CD4-positive, alpha-beta T cell treated with Interleukin-4 for 1 hour (primary cell): ENCODE measurements around the gene OR4A15.

Source experiments
- DNase-seq, 2 donors: peaks; one replicate each; pipeline ENCODE4 v3.0.0-alpha.2; 2020 to 2022

The OR4A15 gene

DNA sequence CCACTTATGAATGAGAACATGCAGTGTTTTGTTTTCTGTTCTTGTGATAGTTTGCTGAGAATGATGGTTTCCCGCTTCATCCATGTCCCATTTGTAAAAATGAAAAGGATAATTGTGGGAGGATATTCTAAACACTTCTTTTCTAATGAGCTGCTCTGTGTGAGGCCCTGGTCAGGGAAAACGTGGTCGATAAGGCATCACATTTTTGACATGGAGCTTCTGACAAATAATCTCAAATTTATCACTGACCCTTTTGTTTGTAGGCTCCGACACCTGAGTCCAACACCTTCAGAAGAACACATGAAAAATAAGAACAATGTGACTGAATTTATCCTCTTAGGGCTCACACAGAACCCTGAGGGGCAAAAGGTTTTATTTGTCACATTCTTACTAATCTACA lies at the start of gene OR4A15:
OR4A15 (plus strand) TSS at position 301 of the 400 bp plus-strand sequence; CDS start at position 301, 0 bp downstream.
- DNase-seq = no peak

DNA sequence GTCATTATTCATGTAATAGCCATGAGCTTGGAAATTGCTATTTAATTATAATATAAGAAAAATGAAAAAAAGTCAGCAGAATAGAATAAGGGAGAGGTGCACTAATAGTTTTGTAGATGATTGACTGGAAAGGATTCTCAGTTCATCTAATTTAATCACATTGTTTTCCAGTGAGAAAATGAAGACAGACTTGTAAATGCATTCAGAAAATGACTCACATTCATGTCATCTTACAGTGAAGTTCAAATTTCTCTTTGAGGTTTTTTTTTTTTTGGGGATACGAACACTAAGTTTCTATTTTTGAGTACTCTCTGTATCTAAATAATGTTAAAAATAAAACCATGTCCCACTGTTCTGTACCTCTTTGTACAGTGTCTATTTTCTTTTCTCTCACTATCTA lies 43.3 kb upstream of the OR4A15 start:
- DNase-seq = no peak

DNA sequence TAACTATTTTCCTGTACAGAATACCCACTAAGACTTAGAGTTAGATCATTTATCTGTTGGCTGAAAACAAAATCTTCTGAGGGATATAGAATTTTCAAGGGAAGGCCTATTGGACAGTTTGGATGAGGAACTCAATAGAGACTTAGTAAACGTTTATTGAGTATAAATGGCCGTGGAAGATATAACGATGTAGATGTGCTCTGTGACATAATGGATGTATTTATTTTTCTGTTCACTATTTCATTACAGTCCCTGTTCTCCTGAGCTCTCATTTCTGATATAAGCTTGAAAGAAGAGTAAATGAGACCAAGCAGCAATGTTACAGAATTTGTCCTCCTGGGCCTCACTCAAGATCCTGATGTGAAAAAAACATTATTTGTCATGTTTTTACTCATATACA lies 24.9 kb upstream of the OR4A15 start, which contains the start of gene OR4A16:
OR4A16 (plus strand) TSS at position 301 of the 400 bp plus-strand sequence; CDS start at position 301, 0 bp downstream.
- DNase-seq = no peak

DNA sequence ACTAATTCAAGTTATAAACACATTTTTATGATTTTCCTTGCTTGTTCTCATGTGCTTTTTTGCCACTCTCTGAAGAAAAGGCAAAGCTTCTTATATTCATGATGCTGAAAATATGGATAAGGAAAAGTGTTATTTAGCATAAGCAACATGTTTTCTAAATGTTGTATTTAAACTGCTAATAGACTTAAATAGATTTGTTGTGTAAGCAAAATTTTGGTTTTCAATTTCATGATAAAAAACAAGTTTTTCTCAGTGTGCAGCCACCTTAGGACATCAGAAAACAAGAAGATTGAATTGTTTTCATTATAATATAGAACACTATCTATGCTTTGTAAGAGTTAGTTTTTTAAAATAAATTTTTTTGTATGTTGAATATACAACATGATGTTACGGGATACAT lies 22.5 kb upstream of the OR4A15 start:
- no peak for DNase-seq

DNA sequence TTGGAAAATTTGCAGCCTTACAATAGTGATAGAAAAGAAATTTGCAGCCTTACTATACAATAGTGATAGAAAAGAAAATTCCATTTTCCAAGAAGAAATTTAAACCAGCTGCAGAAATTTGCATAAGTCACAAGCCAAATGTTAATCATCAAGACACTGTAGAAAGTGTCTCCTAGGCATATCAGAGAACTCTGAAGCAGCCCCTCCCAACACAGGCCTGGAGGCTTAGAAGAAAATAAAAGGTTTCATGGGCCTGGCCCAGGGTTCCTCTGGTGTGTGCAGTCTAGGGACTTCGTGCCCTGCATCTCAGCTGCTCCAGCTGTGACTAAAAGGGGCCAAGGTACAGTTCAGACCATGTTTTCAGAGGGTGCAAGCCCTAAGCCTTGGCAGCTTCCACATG lies 18.7 kb upstream of the OR4A15 start:
- no peak for DNase-seq

DNA sequence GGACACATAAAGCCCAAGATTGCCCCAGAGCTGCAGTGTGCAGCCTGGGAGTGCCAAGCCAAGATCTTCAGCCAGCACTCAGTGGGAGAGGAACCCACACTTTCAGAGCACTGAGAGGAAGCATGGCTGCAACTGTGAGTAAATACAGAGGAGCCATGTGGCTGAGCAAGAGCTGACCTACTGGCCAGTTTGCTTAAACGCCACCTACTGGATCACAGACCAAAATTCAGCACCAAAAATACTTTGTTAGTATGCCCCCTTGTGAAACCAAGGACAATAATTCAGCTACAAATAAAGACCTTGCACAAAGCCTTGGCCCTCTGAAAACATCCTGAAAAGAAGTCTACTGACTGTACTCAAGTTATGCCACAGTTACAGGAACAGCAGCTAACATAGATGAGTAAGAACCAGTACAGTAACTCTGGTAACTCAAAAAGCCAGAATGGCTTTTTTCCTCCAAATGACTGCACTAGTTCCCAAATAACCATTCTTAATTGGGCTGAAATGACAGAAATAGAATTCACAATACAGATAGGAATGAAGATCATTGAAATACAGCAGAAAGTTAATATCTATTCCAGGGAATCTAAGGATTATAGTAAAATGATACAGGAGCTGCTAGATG lies 10.1 kb upstream of the OR4A15 start:
- DNase-seq = no peak

DNA sequence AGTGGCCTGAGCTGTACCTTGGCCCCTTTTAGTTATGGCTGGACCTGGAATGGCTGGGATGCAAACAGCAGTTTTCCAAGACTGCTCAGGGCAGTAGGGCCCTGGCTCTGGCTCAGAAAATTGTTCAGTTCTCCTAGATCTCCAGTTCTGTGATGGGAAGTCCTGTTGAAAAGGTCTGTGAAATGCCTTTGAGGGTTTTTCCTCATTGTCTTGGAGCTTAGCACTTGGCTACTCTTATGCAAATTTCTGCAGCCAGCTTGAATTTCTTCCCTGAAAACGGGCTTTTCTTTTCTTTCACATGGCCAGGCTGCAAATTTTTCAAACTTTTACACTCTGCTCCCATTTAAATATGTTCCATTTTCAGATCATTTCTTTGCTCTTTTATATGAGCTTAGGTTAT lies 33.2 kb downstream of the OR4A15 start:
- DNase-seq = no peak
